ENCODE data around the gene ZNF569. TPM values are rescaled to one million over a fixed set of nuclear protein-coding genes. Genes with fewer than 3 reads are reported as not detected.

Gene ZNF569
- polyA plus RNA-seq, 1 donor from 2014 or later, result 21.6 TPM

GRCh38 chr19:37507167-37507464 lies 39.9 kb upstream of the ZNF569 start:
- H3K4me2 ChIP-seq (ENCODE audit: low read length), result peak overlapping the region; percentile 77
- peak overlapping the region; percentile 78 for H3K4me3 ChIP-seq (ENCODE audit: low read length)
- H3K9ac ChIP-seq (ENCODE audit: low read length), result peak overlapping the region; percentile 94
- H3K9me2 ChIP-seq (ENCODE audit: insufficient read depth, low read length), result no peaks in the 10 kb centered on the region
- no peaks in the 10 kb centered on the region for H3K9me3 ChIP-seq (ENCODE audit: low read length)
- peaks cover 5% of the 10 kb centered on the region for H3F3A ChIP-seq (ENCODE audit: insufficient read depth, low read length, poor library complexity, severe bottlenecking)
- peak overlapping the region; percentile 79 for H2AFZ ChIP-seq (ENCODE audit: low read depth, low read length)
- H3K27me3 ChIP-seq (ENCODE audit: insufficient read depth, low read depth, low read length), result no peaks in the 10 kb centered on the region
- H3K79me2 ChIP-seq (replicated peaks; ENCODE audit: insufficient read depth, low read length), result peaks cover 14% of the 10 kb centered on the region
- no peaks in the 10 kb centered on the region for H4K20me1 ChIP-seq (ENCODE audit: insufficient read depth)
- TF ChIP-seq MXI1 (conservative IDR thresholded peaks at IDR 0.05; ENCODE audit: poor library complexity, severe bottlenecking) (no peak), REST (IDR thresholded peaks at IDR 0.05; ENCODE audit: borderline replicate concordance) (no peak), EZH2 (IDR thresholded peaks at IDR 0.05; ENCODE audit: borderline replicate concordance, insufficient read depth, low read length, poor library complexity, severe bottlenecking) (no peak), SMC3 (conservative IDR thresholded peaks at IDR 0.05; ENCODE audit: poor library complexity) (peak; percentile 4), RAD21 (conservative IDR thresholded peaks at IDR 0.05) (no peak), EP300 (conservative IDR thresholded peaks at IDR 0.05; ENCODE audit: poor library complexity, severe bottlenecking) (no peak), CTCF (IDR thresholded peaks at IDR 0.05; ENCODE audit: poor library complexity, severe bottlenecking) (peak; percentile 0), POLR2AphosphoS5 (IDR thresholded peaks at IDR 0.05) (no peak), TAF1 (IDR thresholded peaks at IDR 0.05; ENCODE audit: low read depth) (no peak)
- no peaks in the 10 kb centered on the region for H3K36me3 ChIP-seq (ENCODE audit: insufficient read depth, low read length)
- peak overlapping the region; percentile 99 for H3K27ac ChIP-seq (ENCODE audit: low read length)

- H4K20me1 ChIP-seq (ENCODE audit: insufficient read depth), result no peaks in the 10 kb centered on the region
- H3K27ac ChIP-seq (ENCODE audit: low read length), result peak within 1 kb of the TSS; percentile 99
- H3K9ac ChIP-seq (ENCODE audit: low read length), result peak within 1 kb of the TSS; percentile 94
- H2AFZ ChIP-seq (ENCODE audit: low read depth, low read length), result peak within 1 kb of the TSS; percentile 79
- TF ChIP-seq CTCF (IDR thresholded peaks at IDR 0.05; ENCODE audit: poor library complexity, severe bottlenecking) (peak; percentile 21), TAF1 (IDR thresholded peaks at IDR 0.05; ENCODE audit: low read depth) (peak; percentile 92), SMC3 (conservative IDR thresholded peaks at IDR 0.05; ENCODE audit: poor library complexity) (peak; percentile 36), EP300 (conservative IDR thresholded peaks at IDR 0.05; ENCODE audit: poor library complexity, severe bottlenecking) (peak; percentile 46), POLR2AphosphoS5 (IDR thresholded peaks at IDR 0.05) (peak; percentile 93), MXI1 (conservative IDR thresholded peaks at IDR 0.05; ENCODE audit: poor library complexity, severe bottlenecking) (peak; percentile 79), EZH2 (IDR thresholded peaks at IDR 0.05; ENCODE audit: borderline replicate concordance, insufficient read depth, low read length, poor library complexity, severe bottlenecking) (no peak), REST (IDR thresholded peaks at IDR 0.05; ENCODE audit: borderline replicate concordance) (peak; percentile 93), RAD21 (conservative IDR thresholded peaks at IDR 0.05) (peak; percentile 38)
- peaks cover 5% of the 10 kb centered on the region for H3F3A ChIP-seq (ENCODE audit: insufficient read depth, low read length, poor library complexity, severe bottlenecking)
- peak within 1 kb of the TSS; percentile 78 for H3K4me3 ChIP-seq (ENCODE audit: low read length)
- H3K9me2 ChIP-seq (ENCODE audit: insufficient read depth, low read length), result no peaks in the 10 kb centered on the region
- no peaks in the 10 kb centered on the region for H3K36me3 ChIP-seq (ENCODE audit: insufficient read depth, low read length)
- H3K4me2 ChIP-seq (ENCODE audit: low read length), result peak within 1 kb of the TSS; percentile 77
- no peaks in the 10 kb centered on the region for H3K27me3 ChIP-seq (ENCODE audit: insufficient read depth, low read depth, low read length)
- peaks cover 14% of the 10 kb centered on the region for H3K79me2 ChIP-seq (replicated peaks; ENCODE audit: insufficient read depth, low read length)
- H3K9me3 ChIP-seq (ENCODE audit: low read length), result no peaks in the 10 kb centered on the region
Measured at GRCh38 chr19:37506387-37507166, 39.3 kb upstream of the ZNF569 start, which contains the start of gene ZNF793. TSS of gene ZNF793 (plus strand) at chr19:37506939. CDS start at chr19:37523440, 16,501 bp downstream.
